Activated B cell treated with CpG ODN at 0.5 μM for 24 hours (primary cell): ENCODE data around the gene RFX2. TPM values are rescaled to one million over a fixed set of nuclear protein-coding genes. Genes with fewer than 3 reads are reported as not detected.

ENCODE experiments used
- ATAC-seq: fragments of 200-7000 bp; cut with Tn5 transposase; one replicate; pipeline ENCODE4 v1.10.0; 2021; ENCODE audit warnings: low read depth, mild to moderate bottlenecking, moderate library complexity
- CTCF ChIA-PET: fragments of 350-600 bp; sonication (Branson Sonifier 250); formaldehyde crosslinking; loops from one replicate; lab custom pipeline; 2021; ENCODE audit warnings: antibody characterized with exemption; lab: Charles Lee
- POLR2A ChIA-PET: fragments of 350-600 bp; sonication (Branson Sonifier 250); formaldehyde crosslinking; loops from one replicate; lab custom pipeline; 2021; ENCODE audit warnings: antibody characterized with exemption; lab: Charles Lee
- DNase-seq: peaks from one replicate; pipeline ENCODE4 v3.0.0; 2022
- H3K27ac Mint-ChIP-seq: one replicate; pipeline ENCODE4 v1.8.0; 2020; ENCODE audit warnings: mixed read lengths
- H3K27me3 Mint-ChIP-seq: one replicate; pipeline ENCODE4 v1.8.0; 2021; ENCODE audit warnings: mixed read lengths
- H3K36me3 Mint-ChIP-seq: one replicate; pipeline ENCODE4 v1.8.0; 2021; ENCODE audit warnings: low read depth, mixed read lengths
- H3K4me1 Mint-ChIP-seq: one replicate; pipeline ENCODE4 v1.8.0; 2021; ENCODE audit warnings: mixed read lengths
- H3K4me3 Mint-ChIP-seq: one replicate; pipeline ENCODE4 v1.8.0; 2020; ENCODE audit warnings: mild to moderate bottlenecking, mixed read lengths
- H3K9me3 Mint-ChIP-seq: one replicate; pipeline ENCODE4 v1.8.0; 2020; ENCODE audit warnings: mixed read lengths
- CTCF ChIP-seq: fragments of 200-600 bp; IDR thresholded peaks from one replicate; pipeline ENCODE4 v1.8.0; 2022; ENCODE audit warnings: antibody characterized with exemption, mild to moderate bottlenecking
- intact Hi-C: fragments of 100-400 bp; cut with micrococcal nuclease; formaldehyde crosslinking; loops from one replicate; pipeline ENCODE4 v1.15.1; 2024
- total RNA-seq: library from RNA; stranded (reverse); gene quantifications from 2 replicates; pipeline ENCODE4 v1.2.3, GENCODE V29; 2022

The RFX2 gene
- total RNA-seq, 1 donor from 2014 or later: 7.0 TPM

DNA sequence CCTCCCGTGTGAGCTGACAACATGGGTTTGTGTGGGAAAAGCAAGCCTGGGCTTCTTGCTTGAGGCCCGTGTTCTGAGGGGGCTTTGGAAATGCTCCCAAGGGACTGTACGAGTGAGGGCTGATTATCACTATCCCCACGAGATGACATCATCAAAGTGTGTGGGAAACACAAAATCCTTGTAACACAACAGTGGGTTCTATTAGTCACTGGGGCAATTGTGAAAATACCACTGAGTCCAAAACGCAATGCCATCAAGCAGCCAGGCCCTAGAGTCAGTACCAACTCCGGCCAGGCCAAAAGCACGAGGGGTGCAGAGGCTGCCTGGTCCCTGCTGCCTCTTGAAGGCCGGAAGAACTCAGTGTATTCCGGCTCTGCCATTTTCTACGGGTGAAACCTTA is 166.7 kb downstream of the RFX2 start:
- intact Hi-C loops: no loop called here
- ChIA-PET POLR2A (no interaction called here), CTCF (no interaction called here)
- ATAC-seq (no peak), DNase-seq (no peak)
- Mint-ChIP-seq H3K9me3 (no peaks in the 10 kb centered on the region), H3K27me3 (no peaks in the 10 kb centered on the region), H3K4me3 (no peak overlapping the region), H3K4me1 (peaks cover 12% of the 10 kb centered on the region), H3K27ac (no peak overlapping the region), H3K36me3 (peaks cover 61% of the 10 kb centered on the region)
- no peak for TF ChIP-seq CTCF

Other genes starting within 250 kb of the RFX2 start
- not detected in 2 replicates for gene FUT5, start 240.0 kb downstream of the RFX2 start, total RNA-seq
- gene NDUFA11, start 206.7 kb downstream of the RFX2 start, total RNA-seq: 193 and 225 TPM in 2 replicates
- gene VMAC, start 205.6 kb downstream of the RFX2 start, total RNA-seq: 11.2 and 13.3 TPM in 2 replicates
- 15.9 and 21.6 TPM in 2 replicates for gene CAPS, start 196.2 kb downstream of the RFX2 start, total RNA-seq
- gene RANBP3, start 132.4 kb downstream of the RFX2 start, total RNA-seq: 77.0 and 98.5 TPM in 2 replicates
- gene ACSBG2, start 25.2 kb upstream of the RFX2 start, total RNA-seq: not detected in 2 replicates
- gene MLLT1, start 169.5 kb upstream of the RFX2 start, total RNA-seq: 39.0 and 41.3 TPM in 2 replicates
- not detected in 2 replicates for gene ACER1, start 223.1 kb upstream of the RFX2 start, total RNA-seq